Stimulated activated CD8-positive, alpha-beta memory T cell treated with anti-CD3 and anti-CD28 coated beads, Interleukin-7, amount 100 ng/mL, for 4 hours (primary cell): ENCODE data around the gene CD109.
"Not testable (repeated sequence)": the region's sequence is repeated elsewhere in the genome, so short reads cannot be mapped to it uniquely, and the experiment has no call there.

Experiments used
- DNase-seq, 2 donors: peaks; one replicate each; pipeline ENCODE4 v3.0.0-alpha.2; 2020; ENCODE audit warnings: low read depth in 2 of 2

CD109 gene

DNA sequence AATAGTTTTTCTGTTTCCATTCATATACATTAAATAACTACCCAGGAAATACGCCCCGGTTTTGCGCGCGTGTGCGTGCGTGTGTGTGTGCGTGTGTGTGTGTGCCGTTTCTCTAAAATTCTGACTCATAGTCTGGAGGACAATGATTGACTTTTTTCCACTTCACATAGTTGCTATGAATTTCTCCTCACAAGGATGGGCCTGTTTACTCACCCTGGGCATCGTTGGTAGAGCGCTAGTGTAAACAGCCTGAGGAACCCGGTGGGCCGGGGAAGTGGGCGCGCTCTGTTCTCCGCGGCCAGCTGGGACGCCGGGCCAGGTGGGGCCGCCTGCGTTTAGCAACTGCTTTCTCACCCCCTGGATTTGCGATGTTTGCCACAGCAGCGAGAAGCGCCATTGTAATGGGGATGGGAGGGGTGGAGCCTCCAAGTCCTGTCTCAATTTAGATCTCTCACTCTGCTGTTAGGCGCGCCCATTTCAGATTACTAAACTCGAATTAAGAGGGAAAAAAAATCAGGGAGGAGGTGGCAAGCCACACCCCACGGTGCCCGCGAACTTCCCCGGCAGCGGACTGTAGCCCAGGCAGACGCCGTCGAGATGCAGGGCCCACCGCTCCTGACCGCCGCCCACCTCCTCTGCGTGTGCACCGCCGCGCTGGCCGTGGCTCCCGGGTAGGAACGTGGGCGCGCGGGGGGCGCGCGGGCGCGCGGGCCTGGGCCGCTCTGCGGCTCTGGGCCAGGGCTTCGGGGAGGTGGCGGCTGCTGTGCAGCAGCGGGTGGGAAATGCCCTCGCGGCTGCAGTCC, at the start of gene CD109:
Gene CD109 (plus strand): TSS at position 585 of the 803 bp plus-strand sequence. CDS start 13 bp downstream, at position 598.
- peak; percentile 57 to 61 for DNase-seq

GRCh38 chr6:73648166-73648565, 47.8 kb upstream of the CD109 start:
- DNase-seq = no peak

DNA sequence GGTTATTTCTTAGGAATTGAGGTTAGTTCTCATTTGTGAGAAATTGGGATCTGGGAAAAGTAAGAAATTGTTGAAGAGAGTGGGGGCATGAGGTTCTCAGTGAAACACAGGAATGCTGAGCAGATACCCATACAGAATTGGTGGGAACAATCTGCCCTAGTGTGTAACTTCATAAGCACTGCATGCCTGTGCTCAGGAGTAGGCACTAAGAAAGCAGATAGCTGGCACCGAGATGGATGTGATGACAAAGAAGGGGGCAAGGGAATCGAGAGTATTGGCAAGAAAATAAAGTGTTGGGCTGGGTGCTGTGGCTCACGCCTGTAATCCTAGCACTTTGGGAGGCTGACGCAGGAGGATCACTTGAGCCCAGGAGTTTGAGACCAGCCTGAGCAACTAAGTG, 46.2 kb upstream of the CD109 start:
- no peak for DNase-seq

DNA sequence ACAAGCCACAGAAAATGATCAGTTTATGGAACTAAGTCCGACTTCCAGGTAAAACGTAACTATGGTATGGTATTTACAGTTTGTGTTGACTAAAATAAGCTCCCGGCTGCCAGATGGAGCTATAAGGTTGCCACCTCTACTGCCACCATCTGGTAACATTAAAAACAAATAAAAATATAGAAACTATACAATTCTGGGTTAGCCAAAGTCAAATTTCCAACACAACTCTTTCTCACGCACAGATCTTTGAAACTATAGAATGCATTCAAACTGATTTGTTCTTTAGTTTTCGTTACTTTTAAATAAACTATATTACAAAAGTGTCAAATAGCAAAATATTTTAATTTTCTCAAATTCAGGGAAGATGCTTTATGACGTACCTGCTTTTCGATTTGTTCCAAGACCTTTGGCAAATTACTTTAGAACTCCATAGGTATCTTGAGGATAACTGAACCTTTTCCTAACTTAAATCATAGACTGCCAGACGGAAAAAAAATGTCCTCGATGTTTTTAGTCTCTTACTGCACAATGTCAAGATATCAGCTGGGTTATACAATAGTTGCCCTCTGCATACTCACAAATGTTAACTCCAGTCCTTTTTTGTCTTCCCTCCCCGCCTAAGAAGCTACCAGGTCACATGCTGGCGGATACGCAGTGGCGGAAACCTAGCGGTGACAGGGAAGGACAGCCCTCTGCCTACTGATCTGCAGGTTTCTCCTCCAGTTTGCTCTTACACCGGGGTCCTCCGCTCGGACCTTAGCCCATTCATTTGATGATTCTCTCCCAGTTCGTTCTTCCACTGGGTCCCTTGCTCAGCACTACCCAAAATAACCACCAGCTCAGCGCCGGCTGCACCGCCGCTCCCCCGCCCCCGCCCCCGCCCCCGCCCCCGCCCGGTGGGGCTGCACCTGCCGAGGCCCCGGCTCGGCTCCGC, 43.1 kb upstream of the CD109 start:
- peak; percentile 31 to 43 for DNase-seq

DNA sequence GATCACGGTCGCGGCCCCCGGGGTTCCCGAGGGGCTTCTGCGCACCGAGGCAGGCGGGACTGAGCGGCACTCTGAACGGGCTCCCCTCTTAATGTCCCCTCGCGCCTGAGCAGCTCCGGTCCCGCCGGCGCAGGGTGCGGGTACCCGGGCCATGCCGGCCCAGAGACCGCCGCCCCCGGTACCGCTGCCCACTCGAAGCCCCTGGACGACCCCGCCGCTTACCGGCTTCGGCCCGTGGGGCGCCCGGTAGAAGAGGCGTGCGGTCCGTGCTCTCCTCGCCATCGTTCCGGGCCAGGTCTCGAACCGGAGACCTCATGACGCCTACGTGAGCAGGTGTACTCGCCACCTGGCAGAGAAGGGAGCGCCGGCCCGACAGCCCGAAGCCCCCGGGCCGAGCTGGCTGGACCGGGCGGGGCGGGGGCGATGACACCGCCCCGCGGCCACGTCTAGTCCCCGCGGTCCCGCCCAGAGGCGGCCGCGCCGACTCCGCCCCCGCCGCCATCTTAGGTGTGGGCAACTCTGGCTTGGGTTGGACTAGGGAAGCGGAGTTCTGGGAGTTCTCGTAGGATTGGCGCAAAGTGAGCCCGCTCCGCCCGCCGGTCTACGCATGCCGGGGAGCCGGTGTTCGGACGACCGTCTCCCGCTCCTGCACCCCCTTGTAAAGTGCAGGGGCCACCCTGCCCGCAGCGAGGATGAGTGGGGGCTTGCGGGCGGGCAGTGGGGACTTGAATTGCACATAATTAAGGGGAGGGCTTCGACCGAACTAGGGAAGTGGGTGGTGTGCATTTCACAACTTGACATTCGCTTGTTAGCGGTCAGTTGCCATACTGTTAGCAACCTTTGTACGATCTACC, 42.2 kb upstream of the CD109 start, which contains the start of gene SLC17A5:
Gene SLC17A5 (minus strand): TSS at position 422 of the 854 bp plus-strand sequence. CDS start 106 bp downstream, at position 316.
- peak; percentile 76 to 84 for DNase-seq

DNA sequence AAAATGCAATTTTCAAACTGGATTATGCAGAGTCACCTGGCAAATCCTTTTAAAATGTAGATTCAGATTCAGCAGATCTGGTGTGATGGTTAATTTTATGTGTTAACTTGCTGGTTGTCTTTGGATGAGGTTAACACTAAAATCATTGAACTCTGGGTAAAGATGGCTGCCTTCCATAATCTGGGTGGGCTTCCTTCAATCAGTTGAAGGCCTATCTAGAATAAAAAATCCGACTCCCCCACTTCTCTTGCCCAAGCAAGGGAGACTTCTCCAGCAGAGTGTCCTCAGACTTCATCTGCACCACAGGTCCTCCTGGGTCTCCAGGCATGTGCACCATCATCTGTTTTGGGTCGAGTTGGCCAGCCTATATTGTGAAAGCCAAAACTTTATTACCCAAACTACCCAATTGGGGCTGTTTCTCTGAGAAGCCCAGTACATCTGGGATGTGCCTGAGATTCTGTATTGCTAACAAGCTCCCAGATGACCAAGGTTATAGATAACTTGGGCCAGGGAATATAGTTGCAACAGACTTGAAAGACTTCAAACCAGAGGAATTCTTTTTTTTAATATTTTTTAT, 40.6 kb upstream of the CD109 start:
- no peak for DNase-seq

DNA sequence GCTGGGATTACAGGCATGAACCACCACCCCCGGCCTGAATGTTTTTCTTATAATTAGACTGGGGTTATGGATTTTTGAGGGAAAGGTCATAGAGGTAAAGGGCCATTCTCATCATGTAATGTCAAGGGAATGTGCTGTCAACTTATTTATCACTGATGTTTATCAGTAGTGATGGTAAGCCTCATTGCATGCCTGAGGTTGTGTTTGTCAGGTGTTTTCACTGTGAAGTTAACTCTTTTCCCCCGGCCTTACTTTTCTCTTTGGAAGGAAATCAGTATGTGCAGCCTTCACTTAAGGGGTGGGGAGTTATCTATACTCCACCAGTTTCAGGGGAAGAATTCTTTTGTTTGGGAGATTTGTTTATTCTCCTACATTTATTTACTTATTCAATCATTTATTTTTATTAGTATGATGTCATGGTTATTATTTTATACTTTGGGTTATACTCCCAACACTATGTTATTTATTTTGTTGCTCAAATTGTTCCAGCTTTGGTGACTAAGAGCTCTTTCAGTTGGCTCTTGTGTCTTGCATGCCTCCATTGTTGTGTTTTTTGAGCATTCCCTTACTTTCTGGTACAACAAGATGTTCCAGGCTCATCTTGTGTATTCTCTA, 39.4 kb upstream of the CD109 start:
- no peak for DNase-seq

GRCh38 chr6:73657201-73657600, 38.8 kb upstream of the CD109 start:
- peak in 1 of 2 donors; percentile 13 for DNase-seq

GRCh38 chr6:73664701-73665100, 31.3 kb upstream of the CD109 start:
- no peak for DNase-seq

DNA sequence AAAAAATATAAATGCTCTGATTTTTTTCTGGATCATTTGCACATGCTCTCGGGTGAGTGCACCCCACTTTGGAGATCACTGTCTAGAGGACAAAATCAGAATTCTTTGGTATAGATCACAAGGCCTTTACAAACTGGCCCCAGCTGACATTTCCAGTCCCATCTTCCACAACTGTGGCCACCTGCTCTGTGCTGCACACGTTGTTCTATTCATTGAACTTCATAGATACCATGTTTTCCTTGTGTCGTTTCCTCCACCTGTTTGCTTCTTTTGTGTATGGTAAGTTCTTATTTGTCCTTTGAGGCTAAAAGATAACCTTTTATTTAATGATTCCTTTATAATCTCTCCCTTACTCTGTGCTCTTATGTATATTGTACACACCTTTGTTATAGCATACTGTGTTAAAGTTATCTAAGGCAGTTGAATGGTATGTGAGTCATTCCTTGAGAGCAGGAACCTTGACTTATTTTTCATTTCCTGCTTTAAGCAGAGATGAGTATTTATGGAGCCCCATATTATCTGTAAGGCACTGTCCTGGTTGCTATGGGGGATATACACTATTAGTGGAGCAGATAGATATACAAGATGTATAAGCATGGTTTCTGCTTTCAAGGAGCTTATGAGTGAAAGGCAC, 30.2 kb upstream of the CD109 start:
- DNase-seq = no peak

- DNase-seq = no peak
These were observed 29.6 kb upstream of the CD109 start for GRCh38 chr6:73666393-73666792.

GRCh38 chr6:73667798-73668197, 28.2 kb upstream of the CD109 start:
- DNase-seq = no peak

GRCh38 chr6:73669005-73669404, 27.0 kb upstream of the CD109 start:
- no peak for DNase-seq

- no peak for DNase-seq
These were observed 23.9 kb upstream of the CD109 start for GRCh38 chr6:73671911-73672685.

GRCh38 chr6:73675466-73676098, 20.4 kb upstream of the CD109 start:
- peak; percentile 34 to 57 for DNase-seq

GRCh38 chr6:73679009-73679408, 17.0 kb upstream of the CD109 start:
- no peak for DNase-seq

GRCh38 chr6:73679846-73680245, 16.2 kb upstream of the CD109 start:
- DNase-seq = not testable (repeated sequence)

- no peak for DNase-seq
These were observed 15.6 kb upstream of the CD109 start for GRCh38 chr6:73680289-73680918.
